B cell (primary cell): Measurements from ENCODE around the gene TSPAN9. TPM values are rescaled to one million over a fixed set of nuclear protein-coding genes. Genes with fewer than 3 reads are reported as not detected.

Experiments
- ATAC-seq: fragments of 200-7000 bp; cut with Tn5 transposase; one replicate; pipeline ENCODE4 v1.10.0; 2021; ENCODE audit warnings: low read depth, mild to moderate bottlenecking, moderate number of reproducible peaks, moderate library complexity
- CTCF ChIA-PET: fragments of 350-600 bp; sonication (Branson Sonifier 250); formaldehyde crosslinking; loops from one replicate; lab custom pipeline; 2021; ENCODE audit warnings: antibody characterized with exemption, inconsistent platforms; lab: Charles Lee
- POLR2A ChIA-PET: fragments of 350-600 bp; sonication (Branson Sonifier 250); formaldehyde crosslinking; loops from one replicate; lab custom pipeline; 2021; ENCODE audit warnings: antibody characterized with exemption; lab: Charles Lee
- DNase-seq: peaks from one replicate; pipeline ENCODE4 v3.0.0; 2013
- H2AFZ ChIP-seq: 2 replicates; pipeline ENCODE4 v1.6.1; 2012; ENCODE audit warnings: mild to moderate bottlenecking, low read depth, low read length; ENCODE audit not compliant: insufficient read depth, poor library complexity, severe bottlenecking
- H3K27ac ChIP-seq, 2 donors: 1 replicate in 1 of 2; 2 replicates in 1 of 2; pipeline ENCODE4 v1.5.1; 2012 to 2013; ENCODE audit warnings: low read length in 2 of 2, mild to moderate bottlenecking in 2 of 2, moderate library complexity in 1 of 2
- H3K27me3 ChIP-seq, 4 experiments: fragments of 200-600 bp in 1 of 4; sonication (generic) in 1 of 4; replicated peaks in 1 of 4; 1 replicate in 2 of 4; 2 replicates in 2 of 4; pipeline versions ENCODE4 v1.6.1 to v1.7.0; 2013 to 2016; ENCODE audit warnings: low read length in 3 of 4, mild to moderate bottlenecking in 2 of 4, mixed read lengths in 1 of 4, moderate library complexity in 1 of 4; ENCODE audit not compliant: insufficient read depth in 4 of 4, control insufficient read depth in 3 of 4; ENCODE audit errors: control extremely low read depth in 1 of 4
- H3K36me3 ChIP-seq, 2 experiments: replicated peaks in 1 of 2; 1 replicate in 1 of 2; 2 replicates in 1 of 2; pipeline versions ENCODE4 v1.6.1 to v1.7.1; 2013; ENCODE audit warnings: low read length in 1 of 2; ENCODE audit not compliant: insufficient read depth in 2 of 2, control insufficient read depth in 1 of 2; ENCODE audit errors: control extremely low read depth in 1 of 2, extremely low read depth in 1 of 2
- H3K4me1 ChIP-seq, 2 donors: fragments of 200-600 bp in 1 of 2; sonication (generic) in 1 of 2; 1 replicate in 1 of 2; 2 replicates in 1 of 2; pipeline versions ENCODE4 v1.5.1 to v1.6.1; 2013 to 2017; ENCODE audit warnings: low read length in 2 of 2; ENCODE audit not compliant: control insufficient read depth in 2 of 2, insufficient read depth in 2 of 2
- H3K4me2 ChIP-seq: replicated peaks from 2 replicates; pipeline ENCODE3; 2012; ENCODE audit warnings: mild to moderate bottlenecking, low read depth, low read length; ENCODE audit not compliant: poor library complexity, severe bottlenecking
- H3K4me3 ChIP-seq, 5 experiments: fragments of 200-600 bp in 1 of 5; sonication (generic) in 1 of 5; 1 replicate in 3 of 5; 2 replicates in 2 of 5; pipeline versions ENCODE4 v1.5.1 to v1.7.0; 2011 to 2016; ENCODE audit warnings: low read length in 4 of 5, mild to moderate bottlenecking in 4 of 5, low read depth in 2 of 5, control low read depth in 1 of 5, moderate library complexity in 1 of 5; ENCODE audit not compliant: insufficient read depth in 1 of 5; ENCODE audit errors: control extremely low read depth in 1 of 5, extremely low read depth in 1 of 5
- H3K79me2 ChIP-seq: fragments of 200-600 bp; sonication (generic); one replicate; pipeline ENCODE4 v1.6.0; 2016; ENCODE audit warnings: low read length; ENCODE audit not compliant: control insufficient read depth, insufficient read depth
- H3K9ac ChIP-seq: fragments of 200-600 bp; sonication (generic); 2 replicates; pipeline ENCODE4 v1.6.1; 2017; ENCODE audit warnings: mild to moderate bottlenecking, low read length, moderate library complexity
- H3K9me3 ChIP-seq, 3 donors: one replicate each; pipeline versions ENCODE4 v1.6.1 to v1.7.1; 2013; ENCODE audit warnings: low read length in 2 of 3; ENCODE audit not compliant: control insufficient read depth in 2 of 3, insufficient read depth in 1 of 3; ENCODE audit errors: control extremely low read depth in 1 of 3
- H4K20me1 ChIP-seq: 2 replicates; pipeline ENCODE4 v1.6.0; 2012; ENCODE audit warnings: mild to moderate bottlenecking, low read length; ENCODE audit not compliant: insufficient read depth, control insufficient read depth, poor library complexity, severe bottlenecking
- H3K27ac Mint-ChIP-seq: one replicate; pipeline ENCODE4 v1.8.0; 2021; ENCODE audit warnings: mixed read lengths
- H3K27me3 Mint-ChIP-seq: one replicate; pipeline ENCODE4 v1.8.0; 2021; ENCODE audit warnings: mixed read lengths
- H3K4me1 Mint-ChIP-seq: one replicate; pipeline ENCODE4 v1.8.0; 2021; ENCODE audit warnings: mixed read lengths
- H3K4me3 Mint-ChIP-seq: one replicate; pipeline ENCODE4 v1.8.0; 2021; ENCODE audit warnings: mixed read lengths
- H3K9me3 Mint-ChIP-seq: one replicate; pipeline ENCODE4 v1.8.0; 2022; ENCODE audit warnings: mixed read lengths; ENCODE audit not compliant: insufficient read depth
- CTCF ChIP-seq: fragments of 200-600 bp; IDR thresholded peaks from one replicate; pipeline ENCODE4 v1.8.0; 2022; ENCODE audit warnings: antibody characterized with exemption, mild to moderate bottlenecking
- EZH2 ChIP-seq: IDR thresholded peaks from 2 replicates; pipeline ENCODE4 v1.6.1; 2012; ENCODE audit warnings: borderline replicate concordance, low read depth, mild to moderate bottlenecking, moderate library complexity, low read length; ENCODE audit not compliant: insufficient read depth, poor library complexity, severe bottlenecking
- WGBS: methylation state at CpG from one replicate; pipeline ENCODE4 v1.1.5; 2013; ENCODE audit warnings: missing lambda C conversion rate; ENCODE audit not compliant: insufficient coverage; 5-methylcytosine and 5-hydroxymethylcytosine counted together
- intact Hi-C: fragments of 100-400 bp; cut with micrococcal nuclease; formaldehyde crosslinking; loops from one replicate; pipeline ENCODE4 v1.10.0; 2022
- polyA plus RNA-seq: library from polyadenylated mRNA; depleted of rRNA; stranded (reverse); fragments of >200 nt; gene quantifications from 2 replicates; pipeline ENCODE4 v1.2.3, GENCODE V29; 2012
- total RNA-seq, 2 donors: library from RNA; stranded (reverse); fragments of 120-200 nt in 1 of 2; gene quantifications; 1 replicate in 1 of 2; 2 replicates in 1 of 2; pipeline versions ENCODE4 v1.2.3 to v1.2.4, GENCODE V29; 2013 to 2022

TSPAN9 gene
- total and polyA plus RNA-seq, 2 donors (not counting 1 experiment from before 2014, with no cell fraction given), result 0.15 to 0.37 TPM

DNA sequence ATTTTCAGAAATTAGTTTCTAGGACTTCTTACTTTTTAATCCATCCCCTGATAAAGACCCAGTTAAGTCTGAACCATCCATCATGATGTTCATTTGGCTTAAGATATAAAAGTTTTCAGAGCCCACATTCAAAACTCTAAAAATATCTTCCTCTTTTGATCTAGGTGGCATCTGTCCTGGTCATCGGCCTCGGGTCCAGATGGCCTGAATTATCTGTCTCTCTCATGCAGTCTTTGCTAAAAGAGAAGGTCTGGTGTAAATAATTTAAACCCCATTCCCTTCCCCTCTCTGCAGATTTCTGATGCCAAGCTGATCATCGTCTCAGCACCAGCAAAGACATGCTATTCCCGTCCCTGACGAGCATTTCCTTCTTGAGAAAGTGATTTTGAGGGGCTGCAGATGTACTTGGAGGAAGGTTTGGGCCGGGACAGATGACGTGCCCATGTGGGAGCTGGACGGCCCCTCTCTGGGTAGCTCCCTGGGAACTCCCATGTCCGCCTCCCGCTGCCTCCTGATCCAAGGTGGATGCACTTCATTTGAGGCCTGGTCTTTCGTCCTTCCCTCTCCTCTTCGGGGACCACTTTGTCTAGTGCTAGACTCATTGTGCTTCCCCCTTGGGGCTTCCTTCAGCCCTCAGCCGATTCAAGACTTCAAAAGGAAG is 240.8 kb downstream of the TSPAN9 start:
- Histone ChIP-seq H3K36me3 (no peaks in the 10 kb centered on the region), H3K9me3 (no peaks in the 10 kb centered on the region), H3K4me1 (no peaks in the 10 kb centered on the region), H3K4me3 (no peak overlapping the region), H3K27ac (no peak overlapping the region), H4K20me1 (no peaks in the 10 kb centered on the region), H3K79me2 (no peaks in the 10 kb centered on the region), H3K27me3 (peaks cover 0 to 3% (median 0%) of the 10 kb centered on the region in 4 experiments), H3K9ac (no peak overlapping the region), H3K4me2 (no peak overlapping the region), H2AFZ (no peak overlapping the region)
- no peak for TF ChIP-seq CTCF
- CTCF ChIA-PET, result no interaction called here
- Mint-ChIP-seq H3K4me3 (no peak overlapping the region), H3K9me3 (no peaks in the 10 kb centered on the region), H3K27me3 (peaks cover 32% of the 10 kb centered on the region), H3K27ac (no peak overlapping the region), H3K4me1 (no peaks in the 10 kb centered on the region)
- POLR2A ChIA-PET, result no interaction called here
- no peak for ATAC-seq
- no peak for DNase-seq
- 96% methylated on average over 8 of the region's 13 CpGs for WGBS
- intact Hi-C loops, result no loop called here

- intact Hi-C loops, result no loop called here
- TF ChIP-seq CTCF, result no peak
- TF ChIP-seq EZH2, result no peak
- Histone ChIP-seq H3K4me1 (no peaks in the 10 kb centered on the region), H3K27me3 (no peaks in the 10 kb centered on the region), H3K9me3 (no peaks in the 10 kb centered on the region), H3K36me3 (no peaks in the 10 kb centered on the region), H2AFZ (no peak overlapping the region), H3K27ac (no peak overlapping the region), H3K79me2 (no peaks in the 10 kb centered on the region), H3K4me3 (no peak overlapping the region), H3K4me2 (no peak overlapping the region), H3K9ac (no peak overlapping the region), H4K20me1 (no peaks in the 10 kb centered on the region)
- CTCF ChIA-PET, result interaction anchor here (0.9 kb wide), 1 partner anchor 20 kb away, joined by 3 read pairs; no protein-coding TSS in a partner anchor
- Mint-ChIP-seq H3K4me1 (no peaks in the 10 kb centered on the region), H3K27ac (no peak overlapping the region), H3K4me3 (no peak overlapping the region), H3K9me3 (no peaks in the 10 kb centered on the region), H3K27me3 (peaks cover 17% of the 10 kb centered on the region)
- 76% methylated on average over 17 of the region's 17 CpGs for WGBS
- POLR2A ChIA-PET, result no interaction called here
- DNase-seq, result no peak
- ATAC-seq, result no peak
Observed at GRCh38 chr12:3319723-3320492, 242.7 kb downstream of the TSPAN9 start.
